GM13976 (cell line): ENCODE data around the gene FNDC3B.

ENCODE experiments used
- DNase-seq: peaks from one replicate; pipeline ENCODE4 v3.0.0; 2012; ENCODE audit warnings: low spot score
- CTCF ChIP-seq: IDR thresholded peaks from 2 replicates; pipeline ENCODE4 v1.5.1; 2012; ENCODE audit warnings: borderline replicate concordance, mild to moderate bottlenecking; ENCODE audit not compliant: insufficient read depth; ENCODE audit errors: extremely low read depth, missing control alignments, control extremely low read depth
- in situ Hi-C: fragments of 300-500 bp; cut with MboI; formaldehyde crosslinking; loops from one replicate; pipeline ENCODE4 v1.12.0; 2022; ENCODE audit warnings: low sequenced_read_pairs, mixed read lengths, inconsistent platforms; ENCODE audit not compliant: unreplicated experiment

The FNDC3B gene

DNA sequence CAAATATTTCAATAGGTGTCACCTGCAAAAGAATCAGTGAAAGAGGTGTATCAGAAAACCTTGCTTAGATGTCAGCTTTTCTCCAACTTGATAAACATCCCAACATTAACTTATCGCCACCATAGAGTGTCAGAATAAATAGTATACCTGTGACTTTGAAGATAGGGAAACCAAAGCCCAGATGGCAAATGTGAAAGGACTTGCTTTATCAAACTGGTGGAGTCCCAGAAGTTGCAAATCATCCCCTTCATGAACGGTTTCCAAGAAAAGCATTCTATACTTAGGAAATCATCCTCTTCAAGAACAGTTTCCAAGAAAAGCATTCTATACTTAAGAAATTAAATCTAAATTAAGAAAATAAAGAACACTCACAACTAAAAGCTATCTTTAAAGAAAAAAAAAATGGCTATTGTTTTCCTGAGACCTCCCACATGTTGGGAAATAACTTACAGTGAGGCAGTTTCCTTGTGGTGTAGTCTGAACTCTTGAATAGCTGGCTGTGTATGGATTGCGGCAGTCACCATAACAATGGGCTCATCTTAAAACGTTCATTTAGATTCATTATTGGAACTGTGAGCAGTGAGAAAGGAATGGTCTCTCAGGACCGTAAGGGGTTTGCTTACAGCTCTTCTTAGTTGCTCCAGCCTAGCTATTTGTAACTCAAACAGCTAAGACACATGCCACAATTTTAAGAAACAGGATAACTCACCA is 352.4 kb downstream of the FNDC3B start:
- no peak for TF ChIP-seq CTCF
- DNase-seq = no peak
- in situ Hi-C loops = no loop called here

GRCh38 chr3:172394692-172395091 is 355.3 kb downstream of the FNDC3B start:
- in situ Hi-C loops = no loop called here
- DNase-seq = no peak
- no peak for TF ChIP-seq CTCF

DNA sequence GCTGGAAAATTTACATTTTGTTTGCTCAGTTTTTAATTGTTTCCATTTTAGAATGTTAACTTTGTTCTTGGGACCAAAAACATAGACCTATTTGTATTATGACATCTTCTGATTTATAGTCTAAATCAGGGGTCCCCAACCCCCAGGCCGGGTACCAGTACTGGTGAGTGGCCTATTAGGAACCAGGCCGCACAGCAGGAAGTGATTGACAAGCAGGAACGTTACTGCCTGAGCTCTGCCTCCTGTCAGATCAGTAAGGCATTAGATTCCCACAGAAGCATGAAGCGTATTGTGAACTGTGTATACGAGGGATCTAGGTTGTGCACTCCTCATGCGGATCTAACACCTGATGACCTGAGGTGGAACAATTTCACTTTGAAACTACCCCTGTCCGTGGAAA is 357.0 kb downstream of the FNDC3B start:
- in situ Hi-C loops = no loop called here
- no peak for TF ChIP-seq CTCF
- DNase-seq = no peak

DNA sequence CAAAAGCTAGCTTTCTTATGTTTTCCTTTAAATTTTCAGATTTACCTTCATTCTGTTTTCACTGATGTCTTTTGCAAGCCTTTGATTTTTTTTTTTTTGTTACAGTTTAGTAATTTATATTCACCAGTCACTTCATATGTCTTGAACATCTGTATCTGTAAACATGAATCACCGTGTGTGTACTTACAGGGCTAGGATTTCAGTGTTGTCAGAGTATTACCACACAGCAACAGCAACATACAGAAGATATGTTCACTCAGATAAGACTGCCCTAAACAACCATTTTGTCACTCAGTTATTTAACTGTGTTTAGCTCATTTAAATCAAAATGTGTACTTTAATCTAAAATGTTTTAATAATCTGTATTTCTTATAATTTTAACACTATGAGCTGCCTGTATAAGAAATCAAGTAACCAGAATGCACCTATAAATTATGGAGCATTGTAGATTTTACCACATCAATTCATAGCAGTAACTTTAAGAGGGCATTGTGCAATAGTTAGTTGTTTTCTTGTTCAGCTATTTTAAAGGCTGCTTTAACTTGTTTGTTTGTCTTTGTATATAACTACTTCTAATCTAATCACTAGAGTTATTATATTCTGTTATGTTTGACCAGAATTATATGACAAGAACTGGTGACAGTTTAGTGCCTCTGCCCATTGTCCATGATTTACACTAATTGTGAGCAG is 358.5 kb downstream of the FNDC3B start:
- no peak for TF ChIP-seq CTCF
- no peak for DNase-seq
- in situ Hi-C loops = no loop called here

DNA sequence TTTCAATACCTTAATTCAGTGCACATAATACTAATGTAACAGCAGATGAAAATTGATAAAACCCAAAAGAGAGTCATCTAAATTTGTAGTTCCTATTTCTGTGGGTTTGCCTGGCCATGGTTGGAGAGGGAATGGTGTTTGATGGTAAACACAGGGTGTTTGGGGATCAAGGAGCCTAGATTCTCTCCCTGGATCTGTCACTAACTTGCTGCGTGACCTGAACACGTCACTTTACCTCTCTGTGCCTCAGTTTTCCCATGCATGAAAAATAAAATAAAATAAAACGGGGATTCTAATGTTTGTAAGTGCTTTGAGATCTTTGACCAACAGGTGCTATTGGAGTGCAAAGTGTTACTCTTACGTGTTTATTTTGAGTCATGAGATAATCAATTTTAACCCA is 359.1 kb downstream of the FNDC3B start:
- in situ Hi-C loops = no loop called here
- no peak for DNase-seq
- no peak for TF ChIP-seq CTCF

GRCh38 chr3:172402090-172402489 is 362.7 kb downstream of the FNDC3B start:
- in situ Hi-C loops = no loop called here
- no peak for DNase-seq
- no peak for TF ChIP-seq CTCF
